Cerebellar cortex (tissue), 1 donor: ENCODE results near the gene UMODL1.

ENCODE experiments used
- DNase-seq: peaks from one replicate; pipeline ENCODE4 v3.0.0-alpha.2; 2015; ENCODE audit warnings: low spot score

Gene UMODL1

DNA sequence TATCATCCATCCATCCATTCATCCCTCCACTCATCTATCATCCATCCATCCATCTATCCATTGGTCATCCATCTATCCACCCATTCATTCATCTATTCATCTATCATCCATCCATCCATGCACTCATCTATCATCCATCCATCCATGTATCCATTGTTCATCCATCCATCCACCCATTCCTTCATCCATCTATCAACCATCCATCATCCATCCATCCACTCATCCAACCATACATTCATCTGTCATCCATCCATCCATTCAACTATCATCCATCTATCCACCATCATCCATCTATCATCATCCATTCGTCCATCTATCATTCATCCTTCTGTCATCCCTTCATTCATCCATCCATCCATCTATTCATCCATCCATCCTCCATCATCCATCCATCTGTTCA is 61.1 kb downstream of the UMODL1 start:
- DNase-seq: no peak

DNA sequence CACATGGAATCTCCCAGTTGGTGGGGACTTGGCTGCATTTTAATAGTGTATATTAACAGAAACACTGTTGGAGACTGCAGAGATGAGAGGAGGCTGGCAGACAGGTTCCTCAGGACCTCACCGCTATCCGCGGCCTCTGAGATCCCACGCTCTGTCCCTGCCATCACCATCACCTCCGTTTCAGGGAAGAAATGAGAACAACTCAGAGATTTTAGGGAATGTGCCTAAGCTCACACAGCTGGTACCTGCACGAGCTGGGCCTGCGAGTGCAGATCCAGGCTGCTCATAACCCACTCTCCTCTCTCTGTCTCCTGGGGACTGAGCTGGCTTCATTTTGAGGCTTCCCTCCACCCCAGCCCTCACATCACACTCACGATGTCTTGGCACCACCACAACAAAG is 62.0 kb downstream of the UMODL1 start:
- no peak for DNase-seq

DNA sequence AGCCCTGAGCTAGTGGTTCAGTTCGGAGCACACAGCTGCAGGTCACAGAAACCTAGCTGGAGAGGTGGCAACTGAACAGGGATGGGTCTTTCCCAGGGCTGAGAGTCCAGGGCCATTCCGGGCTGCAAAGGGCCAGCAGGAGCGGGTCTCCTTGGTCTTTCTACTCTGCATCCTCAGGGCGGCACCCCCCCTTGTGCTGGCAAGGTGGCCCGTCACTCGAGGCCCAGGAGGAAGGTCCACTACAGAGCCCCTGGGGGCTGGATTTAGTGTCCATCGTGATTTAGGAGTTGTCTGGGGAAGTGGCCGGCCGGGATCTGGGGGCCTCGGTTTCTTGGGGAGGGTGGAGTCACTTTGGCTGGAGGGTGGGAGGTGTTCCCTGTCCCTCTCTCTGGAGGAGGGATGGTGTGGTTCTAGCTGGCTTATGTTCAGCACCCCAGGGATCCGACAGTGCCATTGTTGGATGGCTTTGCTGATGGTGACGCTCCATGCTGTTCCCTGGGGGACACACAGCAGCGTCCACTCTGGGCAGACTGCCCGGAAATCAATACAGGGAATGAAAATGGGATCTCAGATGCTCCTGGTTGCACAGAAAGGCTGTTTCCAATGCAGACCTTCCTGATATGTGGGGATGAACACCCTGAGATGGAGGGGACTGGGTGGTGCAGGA is 64.4 kb downstream of the UMODL1 start:
- DNase-seq: no peak

- no peak for DNase-seq
Observed at GRCh38 chr21:42137191-42137904, 66.2 kb downstream of the UMODL1 start.

DNA sequence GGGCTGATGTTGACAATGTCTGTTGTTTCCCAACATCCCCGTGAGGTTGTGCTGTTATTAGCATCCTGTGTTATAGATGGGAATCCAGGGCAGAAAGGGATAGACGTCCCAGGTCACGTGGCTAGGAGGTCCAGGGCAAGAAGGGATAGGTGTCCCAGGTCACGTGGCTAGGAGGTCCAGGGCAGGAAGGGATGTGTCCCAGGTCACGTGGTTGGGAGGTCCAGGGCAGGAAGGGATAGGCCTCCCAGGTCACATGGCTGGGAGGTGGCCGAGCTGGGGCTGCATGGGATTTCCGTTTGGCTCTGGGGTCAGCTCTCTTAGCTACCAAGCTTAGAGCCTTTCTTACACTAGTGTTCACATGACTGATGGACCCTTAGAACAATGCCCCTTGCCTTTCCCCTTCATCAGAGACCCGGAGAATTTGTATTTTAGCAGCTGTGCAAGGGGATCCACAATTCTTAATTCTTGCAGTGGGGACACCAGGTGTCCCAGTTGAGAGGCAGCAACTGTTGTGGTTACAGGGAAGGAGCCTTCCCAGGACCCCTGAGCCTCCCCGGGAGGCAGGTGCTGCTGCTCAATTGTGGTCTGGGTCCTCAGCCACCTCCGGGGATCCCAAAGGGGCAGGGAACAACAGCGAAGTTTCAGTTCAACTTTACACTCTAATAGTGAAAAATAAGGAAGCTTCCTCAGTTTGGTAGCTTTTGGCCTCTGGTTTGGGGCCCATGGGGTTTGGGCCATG is 69.2 kb downstream of the UMODL1 start:
- DNase-seq: no peak

DNA sequence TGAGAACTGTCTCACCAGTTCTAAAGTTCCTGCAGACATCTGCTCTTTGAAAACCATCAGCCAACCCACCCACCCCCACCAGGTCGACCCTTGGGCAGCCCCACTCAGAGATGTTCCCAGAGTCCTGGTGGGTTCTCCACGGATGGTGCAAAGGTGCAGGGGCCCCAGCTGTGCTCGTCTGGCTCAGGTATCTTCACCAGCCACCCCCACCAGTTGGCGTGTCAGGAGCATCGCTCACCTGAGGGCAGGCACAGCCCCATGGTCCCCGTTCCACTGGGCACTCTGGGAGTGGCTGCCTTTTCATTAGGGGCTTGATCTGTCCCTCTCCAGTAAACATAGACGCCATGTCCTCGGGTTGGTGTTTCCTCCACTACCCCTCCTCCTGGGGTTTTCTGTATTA is 70.5 kb downstream of the UMODL1 start:
- DNase-seq: no peak

DNA sequence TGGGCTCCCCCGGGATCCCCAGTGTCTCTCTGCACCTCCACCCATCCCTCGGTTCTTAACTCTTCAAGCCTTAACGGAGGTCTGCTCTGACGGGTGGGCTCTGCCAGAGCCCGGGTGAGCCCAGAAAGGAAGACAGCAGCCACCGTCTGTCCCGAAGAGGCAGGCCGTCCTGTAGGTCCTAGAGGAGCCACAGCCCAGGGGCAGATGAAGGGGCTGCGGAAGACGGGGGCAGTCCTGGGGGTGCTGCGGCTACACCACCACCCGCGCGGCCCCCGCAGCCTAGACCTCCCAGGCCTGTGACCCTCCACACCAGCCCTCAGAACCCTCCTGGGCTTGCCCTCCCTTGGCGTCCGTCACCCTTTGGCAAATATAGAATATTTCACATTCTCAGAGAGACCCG is 71.0 kb downstream of the UMODL1 start:
- no peak for DNase-seq

- DNase-seq: no peak
Observed at GRCh38 chr21:42142627-42143026, 71.5 kb downstream of the UMODL1 start.

GRCh38 chr21:42143111-42143510 is 72.0 kb downstream of the UMODL1 start:
- DNase-seq: no peak

DNA sequence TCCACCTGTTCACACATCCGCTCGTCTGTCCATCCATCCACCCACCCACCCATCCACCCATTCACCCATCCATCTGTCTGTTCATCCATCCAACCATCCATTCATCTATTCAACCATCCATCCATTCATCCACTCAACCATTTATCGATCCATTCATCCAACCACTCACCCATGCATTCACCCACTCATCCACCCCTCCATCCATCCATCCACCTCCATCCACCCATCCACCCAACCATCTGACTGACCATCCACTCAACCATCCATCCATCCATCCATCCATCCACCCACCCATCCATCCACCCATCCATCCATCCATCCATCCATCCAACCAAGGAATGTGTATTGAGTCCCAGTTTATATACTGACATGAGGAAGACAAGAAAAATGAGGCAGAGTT is 73.1 kb downstream of the UMODL1 start:
- no peak for DNase-seq

DNA sequence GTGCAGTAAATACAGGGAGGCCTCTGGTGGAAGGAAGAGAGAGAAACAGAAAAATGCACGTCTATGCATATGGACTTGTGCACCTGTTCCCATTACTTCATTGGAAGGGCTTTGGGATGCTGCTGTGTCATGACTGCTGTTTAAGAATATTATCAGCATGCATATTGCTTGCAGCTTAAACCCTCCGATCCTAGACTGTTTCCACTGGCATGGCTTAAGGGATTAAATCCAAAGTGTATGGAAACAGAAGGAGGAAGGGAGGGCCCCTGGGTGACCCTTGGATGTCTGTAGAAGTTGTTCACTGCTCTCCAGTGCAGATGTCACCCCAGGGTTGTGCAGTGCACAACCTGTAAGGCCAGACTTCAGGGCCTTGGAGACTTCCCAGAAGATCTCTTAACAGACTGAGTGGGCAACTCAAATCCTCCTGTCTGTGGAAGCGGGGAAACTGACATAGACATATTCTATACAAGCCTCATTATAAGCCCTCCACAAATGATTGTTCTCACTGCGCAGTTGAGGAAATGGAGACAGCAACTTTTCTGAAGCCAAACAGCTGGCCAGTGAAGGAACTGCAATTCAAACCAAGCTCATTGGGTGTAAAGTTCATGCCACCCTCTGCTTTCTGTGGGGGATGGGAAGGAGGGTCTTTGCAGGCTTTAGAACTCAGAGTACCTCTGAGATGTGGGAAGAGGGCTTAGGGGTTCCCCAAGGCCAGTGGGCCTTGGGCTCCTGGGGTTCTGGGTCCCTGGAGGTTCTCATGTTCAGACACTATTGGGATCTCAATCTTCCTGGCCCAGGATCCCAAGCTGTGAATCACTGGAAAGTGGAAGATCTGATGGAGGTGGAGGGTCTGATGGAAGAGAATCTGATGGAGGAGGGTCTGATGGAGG is 73.8 kb downstream of the UMODL1 start:
- DNase-seq: no peak

GRCh38 chr21:42145569-42146272 is 74.6 kb downstream of the UMODL1 start:
- peak; percentile 75 for DNase-seq

DNA sequence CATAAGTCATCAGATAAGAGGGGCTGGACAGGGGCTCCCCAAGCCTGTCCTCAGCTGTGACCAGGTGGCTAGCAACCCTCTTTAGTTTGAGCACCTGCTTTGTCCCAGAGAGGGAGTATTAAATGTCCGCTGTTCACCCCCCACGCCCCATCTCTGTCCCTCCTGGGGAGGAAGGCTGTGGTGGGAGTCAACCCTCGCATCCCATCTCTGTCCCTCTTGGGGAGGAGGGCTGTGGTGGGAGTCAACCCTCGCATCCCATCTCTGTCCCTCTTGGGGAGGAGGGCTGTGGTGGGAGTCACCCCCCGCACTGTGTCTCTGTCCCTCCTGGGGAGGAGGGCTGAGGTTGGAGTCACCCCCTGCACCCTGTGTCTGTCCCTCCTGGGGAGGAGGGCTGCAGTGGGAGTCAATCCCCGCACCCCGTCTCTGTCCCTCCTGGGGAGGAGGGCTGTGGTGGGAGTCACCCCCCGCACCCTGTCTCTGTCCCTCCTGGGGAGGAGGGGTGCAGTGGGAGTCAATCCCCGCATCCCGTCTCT is 75.2 kb downstream of the UMODL1 start:
- DNase-seq: no peak

GRCh38 chr21:42146821-42147220 is 75.7 kb downstream of the UMODL1 start:
- DNase-seq: no peak

- no peak for DNase-seq
Observed at GRCh38 chr21:42147386-42148020, 76.4 kb downstream of the UMODL1 start.

DNA sequence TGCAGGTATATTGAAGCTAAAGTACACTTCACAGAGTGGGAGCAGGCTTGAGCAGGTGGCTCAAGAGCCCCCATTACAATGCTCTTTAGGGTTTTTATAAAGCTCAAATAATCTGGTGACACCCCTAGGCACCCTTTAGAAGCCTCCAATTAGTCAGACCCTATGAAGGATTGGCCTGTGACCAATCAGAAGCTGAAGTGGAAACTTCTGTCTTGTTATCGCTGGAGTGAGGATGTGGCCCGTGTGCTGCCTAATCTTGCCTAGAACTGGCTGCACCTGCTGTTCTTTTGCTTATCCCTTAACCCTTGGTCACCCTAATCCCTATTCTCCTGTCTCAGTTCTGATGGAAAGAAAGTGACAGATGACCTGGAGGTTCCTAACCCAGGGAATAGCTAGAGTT is 77.0 kb downstream of the UMODL1 start:
- DNase-seq: no peak

DNA sequence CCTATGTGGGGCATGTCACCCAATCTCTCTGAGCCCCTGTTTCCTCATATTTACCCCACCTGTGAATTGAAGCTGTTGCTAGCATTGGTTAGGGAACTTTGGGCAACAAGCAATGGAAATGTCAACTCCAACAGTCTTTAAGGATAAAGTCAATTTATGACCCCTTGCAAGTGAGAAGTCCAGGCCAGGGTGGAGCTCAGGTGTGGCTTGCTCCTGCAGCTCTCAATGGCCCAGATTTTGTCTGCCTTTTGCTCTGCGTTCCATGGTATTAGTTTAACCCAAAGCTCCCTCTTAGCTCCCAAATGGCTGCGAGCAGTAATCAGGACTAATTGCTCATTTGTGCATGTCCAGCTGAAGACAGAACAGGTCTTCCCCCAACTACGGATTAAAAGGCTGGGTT is 77.5 kb downstream of the UMODL1 start:
- DNase-seq: no peak

DNA sequence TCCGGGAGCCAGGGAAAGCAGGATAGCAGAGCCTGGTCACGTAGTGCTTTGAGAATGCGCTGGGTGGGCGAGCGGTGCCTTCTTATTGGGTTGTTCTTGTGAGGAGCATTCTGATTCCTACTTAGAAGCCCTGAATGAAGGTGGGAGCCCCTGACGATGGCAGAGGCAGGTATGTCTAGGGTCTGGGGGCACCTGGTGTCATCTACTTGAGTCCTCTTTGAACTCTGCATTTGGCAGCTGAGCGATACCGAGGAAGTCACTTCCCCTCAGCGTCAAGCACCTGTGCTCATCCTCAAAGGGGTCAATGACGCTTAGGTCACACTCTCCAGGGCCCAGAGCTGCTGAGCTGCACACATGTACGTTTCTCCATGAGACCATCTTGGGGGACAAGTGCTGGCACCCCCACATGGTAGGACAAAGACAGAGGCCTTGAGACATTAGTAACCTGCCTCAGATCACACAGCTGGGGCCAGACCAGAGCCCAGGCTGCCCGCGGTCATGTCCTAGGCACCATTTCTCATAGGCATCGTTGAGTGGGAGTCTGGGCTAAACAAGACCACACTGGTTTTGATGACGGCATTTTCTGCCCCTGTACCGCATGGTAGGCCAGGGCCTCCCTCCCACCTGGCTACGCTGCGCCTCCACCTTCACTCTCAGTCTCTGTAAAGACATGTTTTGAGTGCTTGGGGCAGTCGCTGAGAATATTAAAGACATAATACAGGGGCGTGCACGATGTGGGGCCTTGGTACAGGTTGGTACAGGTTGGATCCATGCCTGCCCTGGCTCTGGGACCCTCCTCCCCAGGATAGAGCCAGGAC is 78.7 kb downstream of the UMODL1 start:
- DNase-seq: no peak

DNA sequence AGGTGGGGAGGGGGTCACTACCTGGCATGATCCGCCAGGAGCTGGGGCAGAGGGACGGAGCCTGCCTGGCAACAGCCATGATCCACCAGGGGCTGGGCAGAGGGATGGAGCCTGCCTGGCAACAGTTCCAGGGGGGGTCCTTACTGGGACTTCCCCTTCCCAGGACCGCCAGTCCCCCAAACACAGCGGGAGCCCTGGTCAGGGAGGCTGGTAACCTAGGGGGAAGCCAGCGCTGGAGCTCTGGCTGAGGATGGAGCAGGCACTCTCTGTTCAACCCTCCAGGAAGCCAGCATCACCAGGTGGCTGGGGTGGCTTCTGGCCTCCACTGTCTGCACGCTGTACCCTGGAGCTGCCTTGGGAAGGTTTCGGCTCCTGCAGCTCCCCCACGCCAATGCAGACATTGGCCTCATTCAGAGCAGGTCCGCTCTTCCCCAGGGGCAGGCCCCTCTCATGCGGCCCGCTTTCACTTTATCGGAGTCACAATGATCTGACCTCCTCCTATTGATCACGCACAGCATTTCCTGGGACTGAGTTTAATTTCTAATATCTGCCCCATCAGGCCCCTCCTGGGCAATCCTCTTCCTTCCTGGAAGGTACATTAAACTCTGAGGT is 79.5 kb downstream of the UMODL1 start:
- no peak for DNase-seq
